ENCODE results near the gene C19orf67.

GRCh38 chr19:14059093-14059480, 26.5 kb downstream of the C19orf67 start:
- TF ChIP-seq CTCF (IDR thresholded peaks at IDR 0.05) (peak; percentile 26 to 54 (median 42)), POLR2A (IDR thresholded peaks at IDR 0.05) (no peak)
